ENCODE data around the gene HACL1.

HACL1 gene

GRCh38 chr3:15601399-15602145 lies at the start of gene HACL1, which contains the start of gene BTD:
HACL1 (minus strand) TSS chr3:15601569; CDS start chr3:15601463, 106 bp downstream.
BTD (plus strand) TSS chr3:15601745; CDS start chr3:15635440, 33,695 bp downstream.
- DNase-seq: peak; percentile 98

GRCh38 chr3:15649858-15650257 lies 48.5 kb upstream of the HACL1 start:
- no peak for DNase-seq

GRCh38 chr3:15649341-15649740 lies 48.0 kb upstream of the HACL1 start:
- no peak for DNase-seq

- DNase-seq: peak; percentile 68
Measured at GRCh38 chr3:15647611-15648167, 46.3 kb upstream of the HACL1 start.

GRCh38 chr3:15646851-15647511 lies 45.6 kb upstream of the HACL1 start:
- no peak for DNase-seq

- DNase-seq: no peak
Measured at GRCh38 chr3:15645740-15646501, 44.6 kb upstream of the HACL1 start.

- DNase-seq: no peak
Measured at GRCh38 chr3:15645246-15645645, 43.9 kb upstream of the HACL1 start.

- no peak for DNase-seq
Measured at GRCh38 chr3:15638891-15639262, 37.5 kb upstream of the HACL1 start.

- no peak for DNase-seq
Measured at GRCh38 chr3:15638193-15638890, 37.0 kb upstream of the HACL1 start.

GRCh38 chr3:15637131-15637951 lies 36.0 kb upstream of the HACL1 start:
- no peak for DNase-seq

- peak; percentile 19 for DNase-seq
Measured at GRCh38 chr3:15636028-15636709, 34.8 kb upstream of the HACL1 start.

GRCh38 chr3:15635121-15635661 lies 33.8 kb upstream of the HACL1 start:
- no peak for DNase-seq

- no peak for DNase-seq
Measured at GRCh38 chr3:15634671-15635070, 33.3 kb upstream of the HACL1 start.

- DNase-seq: no peak
Measured at GRCh38 chr3:15633766-15634598, 32.6 kb upstream of the HACL1 start.

GRCh38 chr3:15633159-15633558 lies 31.8 kb upstream of the HACL1 start:
- DNase-seq: no peak

GRCh38 chr3:15632212-15632580 lies 30.8 kb upstream of the HACL1 start:
- no peak for DNase-seq

- DNase-seq: no peak
Measured at GRCh38 chr3:15631426-15632211, 30.2 kb upstream of the HACL1 start.

GRCh38 chr3:15630646-15631350 lies 29.4 kb upstream of the HACL1 start:
- no peak for DNase-seq
